ENCODE results near the gene UBE2M.

DNA sequence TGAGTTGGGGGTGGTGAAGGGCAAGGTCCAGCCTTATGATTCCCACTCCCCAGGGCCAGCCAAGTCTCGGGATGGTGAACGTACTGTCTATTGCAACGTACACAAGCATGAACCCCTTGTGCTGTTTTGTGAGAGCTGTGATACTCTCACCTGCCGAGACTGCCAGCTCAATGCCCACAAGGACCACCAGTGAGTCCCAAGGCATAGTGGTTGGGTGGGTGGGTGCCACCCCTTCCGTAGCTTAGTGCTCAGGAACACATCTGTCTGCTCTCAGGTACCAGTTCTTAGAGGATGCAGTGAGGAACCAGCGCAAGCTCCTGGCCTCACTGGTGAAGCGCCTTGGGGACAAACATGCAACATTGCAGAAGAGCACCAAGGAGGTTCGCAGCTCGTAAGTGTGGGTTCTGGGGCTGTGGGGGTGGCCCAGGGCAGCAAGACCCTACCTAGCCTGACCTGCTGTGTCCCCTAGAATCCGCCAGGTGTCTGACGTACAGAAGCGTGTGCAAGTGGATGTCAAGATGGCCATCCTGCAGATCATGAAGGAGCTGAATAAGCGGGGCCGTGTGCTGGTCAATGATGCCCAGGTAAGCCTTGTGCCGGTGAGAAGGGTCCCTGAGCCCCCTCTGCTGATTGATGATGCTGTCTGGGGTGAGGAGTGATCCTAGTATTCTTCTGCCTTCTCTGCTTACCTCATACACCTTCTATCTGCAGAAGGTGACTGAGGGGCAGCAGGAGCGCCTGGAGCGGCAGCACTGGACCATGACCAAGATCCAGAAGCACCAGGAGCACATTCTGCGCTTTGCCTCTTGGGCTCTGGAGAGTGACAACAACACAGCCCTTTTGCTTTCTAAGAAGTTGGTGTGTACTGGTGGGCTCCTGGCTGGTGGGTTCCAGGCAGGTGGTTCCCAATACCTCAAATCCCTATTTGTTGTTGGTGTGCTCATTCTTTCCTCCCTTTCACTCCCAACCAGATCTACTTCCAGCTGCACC, 10.8 kb downstream of the UBE2M start:
- TF ChIP-seq, protein P1, sequence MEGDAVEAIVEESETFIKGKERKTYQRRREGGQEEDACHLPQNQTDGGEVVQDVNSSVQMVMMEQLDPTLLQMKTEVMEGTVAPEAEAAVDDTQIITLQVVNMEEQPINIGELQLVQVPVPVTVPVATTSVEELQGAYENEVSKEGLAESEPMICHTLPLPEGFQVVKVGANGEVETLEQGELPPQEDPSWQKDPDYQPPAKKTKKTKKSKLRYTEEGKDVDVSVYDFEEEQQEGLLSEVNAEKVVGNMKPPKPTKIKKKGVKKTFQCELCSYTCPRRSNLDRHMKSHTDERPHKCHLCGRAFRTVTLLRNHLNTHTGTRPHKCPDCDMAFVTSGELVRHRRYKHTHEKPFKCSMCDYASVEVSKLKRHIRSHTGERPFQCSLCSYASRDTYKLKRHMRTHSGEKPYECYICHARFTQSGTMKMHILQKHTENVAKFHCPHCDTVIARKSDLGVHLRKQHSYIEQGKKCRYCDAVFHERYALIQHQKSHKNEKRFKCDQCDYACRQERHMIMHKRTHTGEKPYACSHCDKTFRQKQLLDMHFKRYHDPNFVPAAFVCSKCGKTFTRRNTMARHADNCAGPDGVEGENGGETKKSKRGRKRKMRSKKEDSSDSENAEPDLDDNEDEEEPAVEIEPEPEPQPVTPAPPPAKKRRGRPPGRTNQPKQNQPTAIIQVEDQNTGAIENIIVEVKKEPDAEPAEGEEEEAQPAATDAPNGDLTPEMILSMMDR (IDR thresholded peaks at IDR 0.05), result no peak
- TF ChIP-seq POLR2A (IDR thresholded peaks at IDR 0.05) (no peak), POLR2AphosphoS5 (IDR thresholded peaks at IDR 0.05; ENCODE audit: insufficient read depth in 1 of 2, low read depth in 1 of 2) (no peak)
